Omental fat pad (tissue), 4 donors: Measurements from ENCODE around the gene NDUFA11. TPM values are rescaled to one million over a fixed set of nuclear protein-coding genes. Genes with fewer than 3 reads are reported as not detected.

ENCODE experiments used
- ATAC-seq: fragments of 150-250 bp; one replicate; pipeline ENCODE4 v1.9.1; 2016; ENCODE audit warnings: mild to moderate bottlenecking, moderate library complexity; ENCODE audit not compliant: low FRiP score
- DNase-seq: peaks from one replicate; pipeline ENCODE4 v3.0.0-alpha.2; 2019; ENCODE audit warnings: low spot score
- total RNA-seq, 4 donors: library from RNA; depleted of rRNA; stranded (reverse); fragments of >200 nt; gene quantifications; one replicate each; pipeline ENCODE4 v1.1.0, GENCODE V29; 2016
- TF ChIP-seq, protein P1 (sequence below), 3 donors: fragments of 450-650 bp; IDR thresholded peaks; one replicate each; pipeline ENCODE4 v1.5.1; 2016 to 2017; ENCODE audit warnings: antibody characterized with exemption in 3 of 3, mild to moderate bottlenecking in 3 of 3, moderate library complexity in 2 of 3

NDUFA11 gene
- total RNA-seq, 4 donors from 2014 or later: 134 to 234 (median 190) TPM

DNA sequence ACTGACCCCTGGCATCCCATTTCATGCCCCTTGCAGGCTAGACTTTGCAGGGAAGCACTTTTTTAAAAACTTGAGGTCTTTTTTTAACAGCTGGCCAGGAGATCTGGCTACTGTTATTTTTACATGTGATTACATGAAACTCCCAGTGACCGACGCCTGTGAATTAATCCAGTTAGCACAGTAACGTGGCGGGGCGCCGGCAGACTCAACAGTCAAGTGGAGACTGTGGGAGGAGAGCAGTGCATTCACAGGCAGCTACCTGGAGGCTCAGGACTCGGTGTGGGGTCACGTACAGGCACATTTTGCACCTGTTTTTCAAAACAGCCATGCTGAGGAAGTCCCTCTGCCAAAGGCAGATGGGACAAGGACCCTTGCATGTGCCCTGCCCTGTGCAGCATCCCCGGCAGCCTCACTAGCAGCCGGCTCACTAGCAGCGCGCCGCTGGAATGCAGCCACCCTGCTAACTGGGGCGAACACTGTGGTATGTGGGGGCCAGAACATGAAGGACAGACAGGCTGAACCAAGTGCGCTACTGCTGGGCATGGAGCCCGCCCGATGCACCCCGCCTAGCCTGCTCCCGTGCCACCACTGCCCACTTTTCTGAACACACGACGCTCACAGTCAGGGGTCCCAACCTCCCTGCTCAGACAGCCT lies 29.1 kb upstream of the NDUFA11 start:
- TF ChIP-seq, protein P1, sequence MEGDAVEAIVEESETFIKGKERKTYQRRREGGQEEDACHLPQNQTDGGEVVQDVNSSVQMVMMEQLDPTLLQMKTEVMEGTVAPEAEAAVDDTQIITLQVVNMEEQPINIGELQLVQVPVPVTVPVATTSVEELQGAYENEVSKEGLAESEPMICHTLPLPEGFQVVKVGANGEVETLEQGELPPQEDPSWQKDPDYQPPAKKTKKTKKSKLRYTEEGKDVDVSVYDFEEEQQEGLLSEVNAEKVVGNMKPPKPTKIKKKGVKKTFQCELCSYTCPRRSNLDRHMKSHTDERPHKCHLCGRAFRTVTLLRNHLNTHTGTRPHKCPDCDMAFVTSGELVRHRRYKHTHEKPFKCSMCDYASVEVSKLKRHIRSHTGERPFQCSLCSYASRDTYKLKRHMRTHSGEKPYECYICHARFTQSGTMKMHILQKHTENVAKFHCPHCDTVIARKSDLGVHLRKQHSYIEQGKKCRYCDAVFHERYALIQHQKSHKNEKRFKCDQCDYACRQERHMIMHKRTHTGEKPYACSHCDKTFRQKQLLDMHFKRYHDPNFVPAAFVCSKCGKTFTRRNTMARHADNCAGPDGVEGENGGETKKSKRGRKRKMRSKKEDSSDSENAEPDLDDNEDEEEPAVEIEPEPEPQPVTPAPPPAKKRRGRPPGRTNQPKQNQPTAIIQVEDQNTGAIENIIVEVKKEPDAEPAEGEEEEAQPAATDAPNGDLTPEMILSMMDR (IDR thresholded peaks at IDR 0.05): no peak
- DNase-seq: no peak

DNA sequence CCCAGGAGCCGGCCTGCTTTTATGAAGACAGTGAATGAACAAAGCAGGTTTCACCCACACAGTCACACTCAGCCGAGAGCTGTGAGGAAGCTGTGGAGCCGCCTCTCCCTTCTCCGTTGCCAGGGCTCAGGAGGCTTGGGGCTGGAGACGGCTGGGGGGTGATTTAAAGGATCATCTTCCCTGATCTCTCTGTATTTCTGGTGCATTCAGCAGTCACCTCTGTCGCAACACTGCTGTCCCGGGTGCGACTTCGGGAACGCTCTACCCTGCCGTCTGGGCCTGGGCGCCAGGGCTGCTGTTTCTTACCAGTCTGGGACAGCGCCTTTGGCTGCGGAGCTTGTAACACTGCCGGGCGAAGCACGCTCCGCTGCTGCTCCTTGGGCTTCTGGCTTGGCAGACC lies 28.6 kb upstream of the NDUFA11 start:
- ATAC-seq: no peak

More for the DNA sequence above, 29.1 kb upstream of the NDUFA11 start:
- ATAC-seq: no peak

DNA sequence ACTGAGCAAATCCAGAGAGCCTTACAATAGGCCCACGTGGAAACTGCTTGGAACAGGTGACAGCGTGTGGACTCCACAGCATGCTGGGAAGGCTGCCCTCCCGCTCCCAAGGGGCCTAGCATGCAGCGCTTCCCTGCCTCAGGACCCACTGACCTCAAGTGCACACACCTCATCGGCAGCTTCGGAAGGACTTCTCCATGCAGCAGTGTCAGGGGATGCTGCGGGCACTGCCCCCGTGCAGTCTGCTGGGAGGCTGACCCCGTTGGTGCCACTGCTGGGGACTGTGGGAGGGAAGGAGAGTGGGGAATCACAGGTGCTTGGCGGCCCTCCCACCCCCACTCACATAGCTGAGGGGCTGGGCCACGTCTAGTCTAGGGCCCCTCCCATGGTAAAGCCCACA lies 27.7 kb upstream of the NDUFA11 start:
- TF ChIP-seq, protein P1 (IDR thresholded peaks at IDR 0.05): no peak
- no peak for DNase-seq
- ATAC-seq: no peak

More for the DNA sequence above, 28.6 kb upstream of the NDUFA11 start:
- TF ChIP-seq, protein P1 (IDR thresholded peaks at IDR 0.05): no peak
- DNase-seq: no peak

DNA sequence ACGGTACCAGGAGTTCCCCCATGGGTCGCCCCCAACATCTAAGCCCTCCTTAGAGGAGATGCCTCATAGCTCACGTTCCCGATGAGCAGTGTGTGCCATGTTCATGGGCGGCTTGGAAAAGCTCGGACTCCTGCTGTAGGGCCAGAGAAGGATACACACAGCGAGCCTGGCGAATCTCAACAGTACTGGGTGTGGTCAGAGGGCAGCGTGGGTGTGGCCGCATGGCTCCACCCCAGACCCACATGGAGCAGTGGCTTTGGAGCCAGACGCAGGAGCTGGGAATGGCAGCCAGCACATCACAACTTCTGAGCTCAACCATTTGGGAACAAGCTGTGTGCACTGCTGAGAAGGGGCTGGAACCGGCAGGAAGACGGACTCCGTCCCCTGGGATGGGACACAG lies 26.0 kb upstream of the NDUFA11 start:
- no peak for ATAC-seq
- DNase-seq: no peak
- TF ChIP-seq, protein P1 (IDR thresholded peaks at IDR 0.05): no peak

DNA sequence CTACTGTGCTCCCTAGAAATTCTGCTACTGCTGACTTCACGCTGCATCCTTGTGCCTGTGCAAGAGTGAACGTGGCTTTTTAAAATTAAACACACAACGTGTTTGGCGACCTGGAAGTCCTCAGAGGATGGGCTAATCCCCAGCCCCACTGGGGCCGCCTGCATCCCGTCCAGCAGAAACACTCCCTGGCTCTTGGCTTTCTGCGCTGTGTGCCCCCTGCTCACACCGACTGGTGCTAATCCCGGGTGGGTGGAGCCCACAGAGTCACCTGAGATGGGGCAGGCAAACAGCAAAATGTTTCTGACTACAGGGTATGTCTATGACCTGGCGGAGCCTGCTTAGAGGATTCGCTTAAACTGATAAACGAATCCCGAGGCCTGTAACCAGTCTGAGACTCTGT lies 25.6 kb upstream of the NDUFA11 start:
- TF ChIP-seq, protein P1 (IDR thresholded peaks at IDR 0.05): no peak
- no peak for ATAC-seq
- no peak for DNase-seq

DNA sequence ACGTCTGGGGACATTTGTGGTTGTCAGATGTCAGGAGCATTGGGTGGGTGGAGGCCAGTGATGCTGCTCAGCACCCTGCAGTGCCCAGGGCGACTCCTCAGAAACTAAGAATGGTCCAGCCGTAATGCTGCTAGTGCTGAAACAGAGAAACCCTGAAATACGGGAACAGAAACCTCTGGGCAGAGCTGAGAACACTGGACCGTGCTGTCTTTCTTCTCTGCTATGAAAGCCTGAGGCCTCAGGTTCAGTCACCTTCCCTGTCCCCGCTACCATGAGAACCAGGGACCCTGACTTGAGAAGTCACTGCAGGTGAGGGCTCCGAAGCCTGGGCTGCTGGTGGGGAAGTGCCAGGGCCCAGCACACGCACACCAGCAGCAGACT lies 23.8 kb upstream of the NDUFA11 start:
- ATAC-seq: no peak
- DNase-seq: no peak
- TF ChIP-seq, protein P1 (IDR thresholded peaks at IDR 0.05): no peak
